NOMO-1 treated with DMSO at 0.1 percent for 48 hours (cell line): Measurements from ENCODE around the gene CFAP126.
"Not testable (repeated sequence)": the region's sequence is repeated elsewhere in the genome, so short reads cannot be mapped to it uniquely, and the experiment has no call there.

Source experiments
- DNase-seq: peaks from one replicate; lab custom pipeline; 2025; ENCODE audit not compliant: unreplicated experiment; lab: John Stamatoyannopoulos, UW

The CFAP126 gene

GRCh38 chr1:161382214-161383019 lies 14.7 kb upstream of the CFAP126 start:
- DNase-seq = peak; percentile 69

GRCh38 chr1:161381707-161382106 lies 14.0 kb upstream of the CFAP126 start:
- DNase-seq = no peak

GRCh38 chr1:161379071-161379470 lies 11.4 kb upstream of the CFAP126 start:
- no peak for DNase-seq

GRCh38 chr1:161378014-161378413 lies 10.3 kb upstream of the CFAP126 start:
- DNase-seq = no peak

- peak; percentile 18 for DNase-seq
Measured at GRCh38 chr1:161374373-161374772, 6.7 kb upstream of the CFAP126 start.

GRCh38 chr1:161373442-161373841 lies 5.8 kb upstream of the CFAP126 start:
- no peak for DNase-seq

GRCh38 chr1:161365207-161365606 lies 2.5 kb downstream of the CFAP126 start:
- no peak for DNase-seq

- no peak for DNase-seq
Measured at GRCh38 chr1:161364332-161364731, 3.3 kb downstream of the CFAP126 start.

- peak; percentile 53 for DNase-seq
Measured at GRCh38 chr1:161359291-161359690, 8.4 kb downstream of the CFAP126 start.

- DNase-seq = no peak
Measured at GRCh38 chr1:161357073-161357472, 10.6 kb downstream of the CFAP126 start.

- peak; percentile 29 for DNase-seq
Measured at GRCh38 chr1:161351482-161351881, 16.2 kb downstream of the CFAP126 start.

GRCh38 chr1:161350671-161351070 lies 17.0 kb downstream of the CFAP126 start:
- peak; percentile 74 for DNase-seq

- no peak for DNase-seq
Measured at GRCh38 chr1:161342821-161343220, 24.9 kb downstream of the CFAP126 start.

GRCh38 chr1:161342177-161342576 lies 25.5 kb downstream of the CFAP126 start:
- no peak for DNase-seq

- DNase-seq = no peak
Measured at GRCh38 chr1:161335796-161336195, 31.9 kb downstream of the CFAP126 start.

GRCh38 chr1:161333166-161333565 lies 34.5 kb downstream of the CFAP126 start:
- no peak for DNase-seq

- no peak for DNase-seq
Measured at GRCh38 chr1:161330346-161330745, 37.3 kb downstream of the CFAP126 start.

- no peak for DNase-seq
Measured at GRCh38 chr1:161324020-161324419, 43.7 kb downstream of the CFAP126 start.

GRCh38 chr1:161315841-161316674 lies 51.6 kb downstream of the CFAP126 start:
- not testable (repeated sequence) for DNase-seq
